HEK293 (cell line): ENCODE results near the gene CDYL.

Experiments used
- CTCF ChIA-PET: fragments of 350-600 bp; formaldehyde crosslinking; extraction: SDS; loops from one replicate; lab custom pipeline; 2021; ENCODE audit warnings: antibody characterized with exemption; lab: Yijun Ruan, JAX
- POLR2A ChIA-PET: fragments of 300-600 bp; formaldehyde crosslinking; extraction: SDS; loops from one replicate; lab custom pipeline; 2020; ENCODE audit warnings: antibody characterized with exemption, inconsistent platforms; lab: Yijun Ruan, JAX
- H3K27ac ChIP-seq: fragments of 200-500 bp; sonication (Bioruptor generic); 2 replicates; pipeline ENCODE4 v1.5.1; 2014; ENCODE audit warnings: low read depth, low read length, control low read depth, inconsistent platforms; ENCODE audit errors: extremely low read depth
- H3K36me3 ChIP-seq, 2 experiments: fragments of 200-500 bp in 1 of 2; sonication (Bioruptor generic) in 1 of 2; 1 replicate in 1 of 2; 2 replicates in 1 of 2; pipeline ENCODE4 v1.5.1; 2014 to 2017; ENCODE audit warnings: inconsistent platforms in 2 of 2, low read length in 2 of 2; ENCODE audit not compliant: control insufficient read depth in 2 of 2, insufficient read depth in 1 of 2
- H3K4me1 ChIP-seq: fragments of 200-500 bp; sonication (Bioruptor generic); 2 replicates; pipeline ENCODE4 v1.5.1; 2014; ENCODE audit warnings: mild to moderate bottlenecking, low read length, inconsistent platforms; ENCODE audit not compliant: control insufficient read depth, insufficient read depth
- H3K4me3 ChIP-seq: 2 replicates; pipeline ENCODE4 v1.5.1; 2011; ENCODE audit warnings: low read depth, mild to moderate bottlenecking, control low read depth, low read length, moderate library complexity
- H3K9me3 ChIP-seq: fragments of 200-500 bp; sonication (Bioruptor generic); 2 replicates; pipeline ENCODE4 v1.5.1; 2014; ENCODE audit warnings: low read depth, low read length, inconsistent platforms; ENCODE audit not compliant: control insufficient read depth, insufficient read depth
- BCL6B ChIP-seq: fragments of 450-650 bp; formaldehyde crosslinking; IDR thresholded peaks from 2 replicates; pipeline ENCODE4 v1.5.1; 2017; ENCODE audit warnings: missing biosample characterization, missing genetic modification characterization
- KLF10 ChIP-seq: fragments of 450-650 bp; IDR thresholded peaks from 2 replicates; pipeline ENCODE4 v1.5.1; 2018; ENCODE audit warnings: missing biosample characterization, mild to moderate bottlenecking, missing genetic modification characterization
- OVOL3 ChIP-seq: fragments of 450-650 bp; formaldehyde crosslinking; IDR thresholded peaks from 2 replicates; pipeline ENCODE4 v1.5.1; 2016; ENCODE audit warnings: missing biosample characterization, missing genetic modification characterization
- PRDM1 ChIP-seq: fragments of 450-650 bp; formaldehyde crosslinking; IDR thresholded peaks from 2 replicates; pipeline ENCODE4; 2016; ENCODE audit warnings: missing biosample characterization, missing genetic modification characterization
- REPIN1 ChIP-seq: fragments of 450-650 bp; formaldehyde crosslinking; IDR thresholded peaks from 2 replicates; pipeline ENCODE4 v1.5.1; 2017; ENCODE audit warnings: missing biosample characterization, missing genetic modification characterization, low read depth
- SETDB1 ChIP-seq: IDR thresholded peaks from one replicate; pipeline ENCODE4 v1.6.1; 2017; ENCODE audit warnings: mild to moderate bottlenecking, low read length, moderate library complexity, mixed read lengths; ENCODE audit not compliant: insufficient read length
- ZBTB11 ChIP-seq: fragments of 450-650 bp; formaldehyde crosslinking; conservative IDR thresholded peaks from 2 replicates; pipeline ENCODE4 v1.5.1; 2016; ENCODE audit warnings: low read depth, missing biosample characterization, missing genetic modification characterization
- ZNF24 ChIP-seq: fragments of 450-650 bp; formaldehyde crosslinking; IDR thresholded peaks from 2 replicates; pipeline ENCODE4 v1.5.1; 2016; ENCODE audit warnings: missing biosample characterization, missing genetic modification characterization
- ZNF302 ChIP-seq: fragments of 450-650 bp; formaldehyde crosslinking; IDR thresholded peaks from 2 replicates; pipeline ENCODE4 v1.5.1; 2016; ENCODE audit warnings: missing biosample characterization, missing genetic modification characterization, low read depth
- ZNF530 ChIP-seq: fragments of 450-650 bp; formaldehyde crosslinking; IDR thresholded peaks from 2 replicates; pipeline ENCODE4 v1.5.1; 2016; ENCODE audit warnings: low read depth, missing biosample characterization, missing genetic modification characterization
- ZNF544 ChIP-seq: fragments of 450-650 bp; formaldehyde crosslinking; IDR thresholded peaks from 2 replicates; pipeline ENCODE4 v1.5.0; 2017; ENCODE audit warnings: missing biosample characterization, missing genetic modification characterization
- ZNF560 ChIP-seq: fragments of 450-650 bp; formaldehyde crosslinking; IDR thresholded peaks from 2 replicates; pipeline ENCODE4 v1.5.1; 2017; ENCODE audit warnings: missing biosample characterization, missing genetic modification characterization, borderline replicate concordance
- ZNF624 ChIP-seq: fragments of 450-650 bp; formaldehyde crosslinking; IDR thresholded peaks from 2 replicates; pipeline ENCODE4 v1.5.1; 2017; ENCODE audit warnings: missing biosample characterization, missing genetic modification characterization
- ZNF629 ChIP-seq: fragments of 450-650 bp; formaldehyde crosslinking; IDR thresholded peaks from 2 replicates; pipeline ENCODE4 v1.5.1; 2017; ENCODE audit warnings: missing biosample characterization, missing genetic modification characterization
- ZSCAN18 ChIP-seq: fragments of 450-650 bp; formaldehyde crosslinking; IDR thresholded peaks from 2 replicates; pipeline ENCODE4 v1.5.1; 2016; ENCODE audit warnings: missing biosample characterization, missing genetic modification characterization
- ZSCAN23 ChIP-seq: fragments of 450-650 bp; formaldehyde crosslinking; IDR thresholded peaks from 2 replicates; pipeline ENCODE4 v1.5.1; 2016; ENCODE audit warnings: missing biosample characterization, missing genetic modification characterization
- TF ChIP-seq, protein P1 (sequence below): fragments of 450-650 bp; formaldehyde crosslinking; optimal IDR thresholded peaks from 2 replicates; pipeline ENCODE3; 2016; ENCODE audit warnings: missing biosample characterization, mild to moderate bottlenecking, missing genetic modification characterization

Gene CDYL

GRCh38 chr6:4759997-4760396, 16.2 kb upstream of the CDYL start:
- CTCF ChIA-PET, result interaction anchor here (0.6 kb wide), 1 partner anchor 564 kb away, joined by 3 read pairs; no protein-coding TSS in a partner anchor
- H3K27ac ChIP-seq, result no peak overlapping the region
- TF ChIP-seq ZNF24 (tag by site-specific recombination) (no peak), ZNF302 (tag by site-specific recombination) (no peak)
- TF ChIP-seq, all 188 proteins: peak for 0
- Histone ChIP-seq H3K9me3 (peaks cover 3% of the 10 kb centered on the region), H3K4me1 (no peaks in the 10 kb centered on the region), H3K36me3 (no peaks in the 10 kb centered on the region), H3K4me3 (no peak overlapping the region)
- POLR2A ChIA-PET, result interaction anchor here (0.6 kb wide), 1 partner anchor 112 kb away, joined by 7 read pairs; no protein-coding TSS in a partner anchor

DNA sequence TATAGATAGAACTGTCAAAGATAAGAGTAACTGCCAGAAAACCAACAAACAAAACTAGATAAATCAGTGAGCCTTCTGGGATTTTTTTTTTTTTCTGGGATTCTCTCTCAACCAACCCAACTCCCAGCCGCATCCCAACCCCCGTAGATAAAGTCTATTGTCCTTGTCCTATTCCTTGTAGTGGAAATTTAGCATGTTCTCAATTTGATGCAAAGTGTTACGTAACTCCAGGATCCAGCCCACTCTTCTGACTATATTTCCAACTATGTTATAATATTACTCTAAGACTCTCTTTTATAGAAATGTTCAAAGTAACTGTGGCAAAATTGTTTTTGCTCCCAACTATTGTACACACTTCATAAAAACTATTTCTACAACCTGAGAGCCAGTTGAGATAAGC, 15.4 kb upstream of the CDYL start:
- TF ChIP-seq REPIN1, result no peak
- TF ChIP-seq ZNF629 (tag by site-specific recombination), result no peak
- no peak for TF ChIP-seq ZNF530
- no peak for TF ChIP-seq ZNF560
- no peak for TF ChIP-seq ZSCAN23 (tag by site-specific recombination)
- TF ChIP-seq ZBTB11 (tag by site-specific recombination), result no peak
- TF ChIP-seq OVOL3 (tag by site-specific recombination), result no peak
- TF ChIP-seq PRDM1 (tag by site-specific recombination), result no peak
- TF ChIP-seq, protein P1, sequence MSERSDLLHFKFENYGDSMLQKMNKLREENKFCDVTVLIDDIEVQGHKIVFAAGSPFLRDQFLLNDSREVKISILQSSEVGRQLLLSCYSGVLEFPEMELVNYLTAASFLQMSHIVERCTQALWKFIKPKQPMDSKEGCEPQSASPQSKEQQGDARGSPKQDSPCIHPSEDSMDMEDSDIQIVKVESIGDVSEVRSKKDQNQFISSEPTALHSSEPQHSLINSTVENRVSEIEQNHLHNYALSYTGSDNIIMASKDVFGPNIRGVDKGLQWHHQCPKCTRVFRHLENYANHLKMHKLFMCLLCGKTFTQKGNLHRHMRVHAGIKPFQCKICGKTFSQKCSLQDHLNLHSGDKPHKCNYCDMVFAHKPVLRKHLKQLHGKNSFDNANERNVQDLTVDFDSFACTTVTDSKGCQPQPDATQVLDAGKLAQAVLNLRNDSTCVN (tag by site-specific recombination), result no peak
- TF ChIP-seq BCL6B, result no peak
- TF ChIP-seq ZNF544 (tag by site-specific recombination), result no peak
- no peak for TF ChIP-seq ZNF624 (tag by site-specific recombination)
- CTCF ChIA-PET, result interaction anchor here (0.6 kb wide), 1 partner anchor 565 kb away, joined by 3 read pairs; no protein-coding TSS in a partner anchor

GRCh38 chr6:4762294-4762693, 13.9 kb upstream of the CDYL start:
- Histone ChIP-seq H3K36me3 (no peaks in the 10 kb centered on the region), H3K4me1 (no peaks in the 10 kb centered on the region)
- TF ChIP-seq ZSCAN18 (tag by site-specific recombination), result no peak
- TF ChIP-seq SETDB1, result peak; percentile 76
- no peak for TF ChIP-seq KLF10 (tag by site-specific recombination)
- TF ChIP-seq, all 188 proteins: peak for 1
- CTCF ChIA-PET, result interaction anchor here (0.6 to 0.9 kb wide), 2 partner anchors 8 to 85 kb away, joined by 3 read pairs; no protein-coding TSS in a partner anchor
- Histone ChIP-seq H3K9me3 (peaks cover 3% of the 10 kb centered on the region), H3K4me3 (no peak overlapping the region), H3K27ac (no peak overlapping the region)
- POLR2A ChIA-PET, result interaction anchor here (0.6 kb wide), 1 partner anchor 445 kb away, joined by 3 read pairs; no protein-coding TSS in a partner anchor

More for the DNA sequence above, 15.4 kb upstream of the CDYL start:
- POLR2A ChIA-PET, result no interaction called here
- Histone ChIP-seq H3K4me1 (no peaks in the 10 kb centered on the region), H3K4me3 (no peak overlapping the region), H3K9me3 (peaks cover 3% of the 10 kb centered on the region), H3K27ac (no peak overlapping the region), H3K36me3 (no peaks in the 10 kb centered on the region)
